CD14-positive monocyte (primary cell): Measurements from ENCODE around the gene CASP14. TPM values are rescaled to one million over a fixed set of nuclear protein-coding genes. Genes with fewer than 3 reads are reported as not detected.

Source experiments
- DNase-seq, 3 donors: peaks; one replicate each; pipeline ENCODE4 v3.0.0-alpha.2; 2011 to 2022
- H2AFZ ChIP-seq: 2 replicates; pipeline ENCODE4 v1.6.0; 2012; ENCODE audit warnings: mild to moderate bottlenecking, low read depth, low read length, inconsistent platforms; ENCODE audit not compliant: insufficient read depth, poor library complexity, severe bottlenecking
- H3K27ac ChIP-seq, 2 donors: 1 replicate in 1 of 2; 2 replicates in 1 of 2; pipeline ENCODE4 v1.5.1; 2012 to 2013; ENCODE audit warnings: low read length in 2 of 2, control low read depth in 1 of 2, inconsistent platforms in 1 of 2, low read depth in 1 of 2, mild to moderate bottlenecking in 1 of 2
- H3K27me3 ChIP-seq, 2 donors: one replicate each; pipeline versions ENCODE4 v1.6.0 to v1.6.1; 2011 to 2013; ENCODE audit warnings: low read length in 2 of 2; ENCODE audit not compliant: control insufficient read depth in 2 of 2, insufficient read depth in 2 of 2
- H3K36me3 ChIP-seq, 2 donors: replicated peaks in 1 of 2; 1 replicate in 1 of 2; 2 replicates in 1 of 2; pipeline versions ENCODE4 v1.5.1 to v1.6.1; 2012 to 2013; ENCODE audit warnings: low read length in 2 of 2, control low read depth in 1 of 2, inconsistent platforms in 1 of 2, mild to moderate bottlenecking in 1 of 2; ENCODE audit not compliant: insufficient read depth in 2 of 2, control insufficient read depth in 1 of 2
- H3K4me1 ChIP-seq, 2 donors: 1 replicate in 1 of 2; 2 replicates in 1 of 2; pipeline versions ENCODE4 v1.5.1 to v1.6.1; 2012 to 2013; ENCODE audit warnings: low read length in 2 of 2, control low read depth in 1 of 2, inconsistent platforms in 1 of 2, mild to moderate bottlenecking in 1 of 2, moderate library complexity in 1 of 2; ENCODE audit not compliant: insufficient read depth in 2 of 2, control insufficient read depth in 1 of 2
- H3K4me2 ChIP-seq: replicated peaks from 2 replicates; pipeline ENCODE3; 2012; ENCODE audit warnings: low read length, moderate library complexity, mild to moderate bottlenecking; ENCODE audit not compliant: poor library complexity, severe bottlenecking; ENCODE audit errors: extremely low read depth
- H3K4me3 ChIP-seq, 3 experiments: fragments of 200-600 bp in 1 of 3; sonication (generic) in 1 of 3; replicated peaks in 1 of 3; 1 replicate in 2 of 3; 2 replicates in 1 of 3; pipeline ENCODE4 v1.5.1; 2011 to 2013; ENCODE audit warnings: low read length in 3 of 3, mild to moderate bottlenecking in 3 of 3, control low read depth in 2 of 3, low read depth in 2 of 3, inconsistent platforms in 1 of 3, moderate library complexity in 1 of 3
- H3K79me2 ChIP-seq: 2 replicates; pipeline ENCODE4 v1.6.0; 2012; ENCODE audit warnings: mild to moderate bottlenecking, control low read depth, inconsistent platforms, low read length, moderate library complexity; ENCODE audit not compliant: insufficient read depth
- H3K9ac ChIP-seq: 2 replicates; pipeline ENCODE4 v1.6.0; 2017; ENCODE audit warnings: low read length, mild to moderate bottlenecking; ENCODE audit not compliant: insufficient read depth, poor library complexity, severe bottlenecking
- H3K9me3 ChIP-seq, 2 donors: replicated peaks in 1 of 2; 1 replicate in 1 of 2; 2 replicates in 1 of 2; pipeline versions ENCODE4 v1.5.1 to v1.6.1; 2012 to 2013; ENCODE audit warnings: low read length in 2 of 2, control low read depth in 1 of 2; ENCODE audit not compliant: control insufficient read depth in 1 of 2, insufficient read depth in 1 of 2
- H4K20me1 ChIP-seq: 2 replicates; pipeline ENCODE4 v1.6.0; 2012; ENCODE audit warnings: mild to moderate bottlenecking, low read length, control low read depth, moderate library complexity; ENCODE audit not compliant: insufficient read depth
- H3K27ac Mint-ChIP-seq, 7 donors: one replicate each; pipeline ENCODE4 v1.8.0; 2020; ENCODE audit warnings: mild to moderate bottlenecking in 7 of 7, mixed read lengths in 7 of 7, moderate library complexity in 6 of 7, inconsistent platforms in 2 of 7
- H3K27me3 Mint-ChIP-seq, 3 donors: one replicate each; pipeline ENCODE4 v1.8.0; 2021 to 2022; ENCODE audit warnings: low read depth in 3 of 3, mild to moderate bottlenecking in 3 of 3, mixed read lengths in 3 of 3, moderate library complexity in 3 of 3, inconsistent platforms in 1 of 3
- H3K36me3 Mint-ChIP-seq, 2 donors: one replicate each; pipeline ENCODE4 v1.8.0; 2020; ENCODE audit warnings: mixed read lengths in 2 of 2, inconsistent platforms in 1 of 2, mild to moderate bottlenecking in 1 of 2
- H3K4me1 Mint-ChIP-seq: one replicate; pipeline ENCODE4 v1.8.0; 2020; ENCODE audit warnings: mild to moderate bottlenecking, mixed read lengths
- H3K4me3 Mint-ChIP-seq, 2 donors: one replicate each; pipeline ENCODE4 v1.8.0; 2020; ENCODE audit warnings: mild to moderate bottlenecking in 2 of 2, mixed read lengths in 2 of 2, moderate library complexity in 1 of 2
- H3K9me3 Mint-ChIP-seq, 7 donors: one replicate each; pipeline ENCODE4 v1.8.0; 2020 to 2022; ENCODE audit warnings: mixed read lengths in 7 of 7, mild to moderate bottlenecking in 6 of 7, moderate library complexity in 6 of 7, inconsistent platforms in 2 of 7
- WGBS: methylation state at CpG from one replicate; pipeline ENCODE4 v1.1.5; 2013; ENCODE audit warnings: missing lambda C conversion rate; ENCODE audit not compliant: insufficient coverage; 5-methylcytosine and 5-hydroxymethylcytosine counted together
- intact Hi-C, 2 donors: fragments of 100-400 bp; cut with micrococcal nuclease; formaldehyde crosslinking; loops; one replicate each; pipeline versions ENCODE4 v1.15.0 to v1.15.1; 2023
- polyA plus RNA-seq, 3 donors: library from polyadenylated mRNA; depleted of rRNA in 1 of 3; unstranded in 2 of 3; stranded (reverse) in 1 of 3; fragments of 300-500 nt in 2 of 3; fragments of >200 nt in 1 of 3; fragmentation: Illumina TruSeq in 2 of 3; gene quantifications; 1 replicate in 2 of 3; 2 replicates in 1 of 3; pipeline ENCODE4 v1.2.3, GENCODE V29; 2012 to 2021
- TF ChIP-seq, protein P1 (sequence below): fragments of 200-600 bp; IDR thresholded peaks from one replicate; pipeline ENCODE4 v1.8.0; 2022; ENCODE audit warnings: antibody characterized with exemption, mild to moderate bottlenecking

The CASP14 gene
- polyA plus RNA-seq, 3 donors: not detected

GRCh38 chr19:15107061-15108010, 58.1 kb downstream of the CASP14 start, which contains the start of gene SYDE1:
TSS of gene SYDE1 (plus strand) at chr19:15107401. CDS start at chr19:15107434, 33 bp downstream.
- H3K27me3 ChIP-seq: peaks cover 24 to 38% of the 10 kb centered on the region in 2 donors
- Mint-ChIP-seq H3K9me3 (peaks cover 15 to 40% (median 26%) of the 10 kb centered on the region in 7 donors), H3K4me3 (peak within 1 kb of the TSS in 1 of 2 donors; percentile 79), H3K4me1 (peaks cover 10% of the 10 kb centered on the region), H3K27me3 (peaks cover 33 to 52% (median 40%) of the 10 kb centered on the region in 3 donors), H3K27ac (no peak within 1 kb of the TSS), H3K36me3 (peaks cover 0 to 6% of the 10 kb centered on the region in 2 donors)
- H4K20me1 ChIP-seq: no peaks in the 10 kb centered on the region
- H3K27ac ChIP-seq: no peak within 1 kb of the TSS
- H3K4me3 ChIP-seq: no peak within 1 kb of the TSS
- H3K9me3 ChIP-seq: peaks cover 15 to 19% of the 10 kb centered on the region in 2 donors
- TF ChIP-seq, protein P1, sequence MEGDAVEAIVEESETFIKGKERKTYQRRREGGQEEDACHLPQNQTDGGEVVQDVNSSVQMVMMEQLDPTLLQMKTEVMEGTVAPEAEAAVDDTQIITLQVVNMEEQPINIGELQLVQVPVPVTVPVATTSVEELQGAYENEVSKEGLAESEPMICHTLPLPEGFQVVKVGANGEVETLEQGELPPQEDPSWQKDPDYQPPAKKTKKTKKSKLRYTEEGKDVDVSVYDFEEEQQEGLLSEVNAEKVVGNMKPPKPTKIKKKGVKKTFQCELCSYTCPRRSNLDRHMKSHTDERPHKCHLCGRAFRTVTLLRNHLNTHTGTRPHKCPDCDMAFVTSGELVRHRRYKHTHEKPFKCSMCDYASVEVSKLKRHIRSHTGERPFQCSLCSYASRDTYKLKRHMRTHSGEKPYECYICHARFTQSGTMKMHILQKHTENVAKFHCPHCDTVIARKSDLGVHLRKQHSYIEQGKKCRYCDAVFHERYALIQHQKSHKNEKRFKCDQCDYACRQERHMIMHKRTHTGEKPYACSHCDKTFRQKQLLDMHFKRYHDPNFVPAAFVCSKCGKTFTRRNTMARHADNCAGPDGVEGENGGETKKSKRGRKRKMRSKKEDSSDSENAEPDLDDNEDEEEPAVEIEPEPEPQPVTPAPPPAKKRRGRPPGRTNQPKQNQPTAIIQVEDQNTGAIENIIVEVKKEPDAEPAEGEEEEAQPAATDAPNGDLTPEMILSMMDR: no peak
- no peaks in the 10 kb centered on the region for H3K79me2 ChIP-seq
- intact Hi-C loops: loop anchor here in 1 of 2 donors (10.0 kb wide), 1 partner anchor 447 kb away; no protein-coding TSS in a partner anchor
- no peaks in the 10 kb centered on the region for H3K36me3 ChIP-seq
- DNase-seq: no peak
- WGBS: under 1% methylated on average over 47 of the region's 78 CpGs
- H3K9ac ChIP-seq: no peak within 1 kb of the TSS
- peaks cover 0 to 2% of the 10 kb centered on the region in 2 donors for H3K4me1 ChIP-seq
- H2AFZ ChIP-seq: no peak within 1 kb of the TSS
- peak within 1 kb of the TSS; percentile 11 for H3K4me2 ChIP-seq

Other genes starting within 250 kb of the CASP14 start
- gene OR7A5, start 214.3 kb upstream of the CASP14 start, polyA plus RNA-seq: not detected
- under 1 TPM in 2 of 3 donors, not detected in 1; 0.02 to 0.15 TPM for gene OR7C1, start 214.3 kb upstream of the CASP14 start, polyA plus RNA-seq
- not detected for gene OR7A10, start 200.6 kb upstream of the CASP14 start, polyA plus RNA-seq
- not detected for gene OR7A17, start 163.3 kb upstream of the CASP14 start, polyA plus RNA-seq
- gene OR7C2, start 108.0 kb upstream of the CASP14 start, polyA plus RNA-seq: not detected
- gene SLC1A6, start 69.6 kb upstream of the CASP14 start, polyA plus RNA-seq: not detected
- not detected for gene OR1I1, start 32.7 kb downstream of the CASP14 start, polyA plus RNA-seq
- gene SYDE1, start 57.9 kb downstream of the CASP14 start, polyA plus RNA-seq: not detected
- gene NOTCH3, start 151.5 kb downstream of the CASP14 start, polyA plus RNA-seq: under 1 TPM in 2 of 3 donors, not detected in 1; 0.05 to 0.51 TPM
- gene EPHX3, start 183.0 kb downstream of the CASP14 start, polyA plus RNA-seq: 1 to 10 TPM in 2 of 3 donors, under 1 TPM in 1; 0.23 to 1.5 (median 1.4) TPM